Sigmoid colon (tissue), 7 donors: ENCODE measurements around the gene MRGPRD. TPM values are rescaled to one million over a fixed set of nuclear protein-coding genes. Genes with fewer than 3 reads are reported as not detected.

Source experiments
- DNase-seq: peaks from one replicate; pipeline ENCODE4 v3.0.0-alpha.2; 2019
- H3K27ac ChIP-seq, 4 donors: fragments of 200-600 bp; sonication (generic); one replicate each; pipeline ENCODE4 v1.5.1; 2016 to 2019; ENCODE audit warnings: mild to moderate bottlenecking in 1 of 4
- H3K27me3 ChIP-seq, 3 donors: fragments of 200-600 bp; sonication (generic); one replicate each; pipeline ENCODE4 v1.5.1; 2019; ENCODE audit warnings: mild to moderate bottlenecking in 1 of 3
- H3K36me3 ChIP-seq, 4 donors: fragments of 200-600 bp; sonication (generic); one replicate each; pipeline ENCODE4 v1.5.1; 2016 to 2019
- H3K4me1 ChIP-seq, 4 donors: fragments of 200-600 bp; sonication (generic); one replicate each; pipeline ENCODE4 v1.5.1; 2017 to 2019
- H3K4me3 ChIP-seq, 4 donors: fragments of 200-600 bp; sonication (generic); one replicate each; pipeline ENCODE4 v1.5.1; 2017 to 2019; ENCODE audit warnings: mild to moderate bottlenecking in 2 of 4, moderate library complexity in 1 of 4
- H3K9me3 ChIP-seq, 4 donors: fragments of 200-600 bp in 3 of 4; sonication (generic) in 3 of 4; one replicate each; pipeline versions ENCODE4 v1.5.1 to v1.6.1; 2013 to 2019
- CTCF ChIP-seq, 4 experiments: fragments of 450-650 bp in 3 of 4; fragments of 200-600 bp in 1 of 4; IDR thresholded peaks; one replicate each; pipeline ENCODE4 v1.5.1; 2016 to 2019; ENCODE audit warnings: antibody characterized with exemption in 4 of 4, mild to moderate bottlenecking in 3 of 4, moderate library complexity in 2 of 4
- EP300 ChIP-seq, 4 donors: sonication (generic); formaldehyde crosslinking; IDR thresholded peaks; one replicate each; pipeline ENCODE4 v1.6.1; 2017; ENCODE audit warnings: antibody characterized with exemption in 4 of 4
- POLR2A ChIP-seq, 2 donors: fragments of 450-650 bp; IDR thresholded peaks; one replicate each; pipeline ENCODE4 v1.6.1; 2016; ENCODE audit warnings: antibody characterized with exemption in 2 of 2, mild to moderate bottlenecking in 2 of 2, moderate library complexity in 2 of 2
- POLR2AphosphoS5 ChIP-seq, 4 donors: sonication (generic); formaldehyde crosslinking; IDR thresholded peaks; one replicate each; pipeline ENCODE4 v1.6.1; 2017; ENCODE audit warnings: antibody characterized with exemption in 4 of 4
- WGBS, 2 donors: extraction: QIAGEN DNeasy Blood & Tissue Kit; methylation state at CpG; one replicate each; pipeline ENCODE4 v1.1.7; 2013; 5-methylcytosine and 5-hydroxymethylcytosine counted together
- intact Hi-C: fragments of 100-400 bp; cut with DNase I; formaldehyde crosslinking; loops from one replicate; pipeline ENCODE4 v1.15.1; 2023
- polyA plus RNA-seq, 3 donors: library from polyadenylated mRNA; stranded (reverse); fragments of 200-250 nt; gene quantifications; one replicate each; pipeline ENCODE4 v1.2.3, GENCODE V29; 2013
- total RNA-seq, 4 donors: library from RNA; depleted of rRNA; stranded (reverse); fragments of >200 nt; gene quantifications; one replicate each; pipeline ENCODE4 v1.1.0, GENCODE V29; 2016
- donor health status: healthy with polysubstance abuse.
- donor health status: Bipolar disorder and iron deficiency.
- donor health status: healthy.

Gene MRGPRD
- total and polyA plus RNA-seq, 7 donors: 1.9 to 2.2 (median 2.1) TPM; not detected in 4

GRCh38 chr11:68938088-68938487 is 42.7 kb downstream of the MRGPRD start:
- Histone ChIP-seq H3K36me3 (peaks cover 12 to 64% (median 35%) of the 10 kb centered on the region in 4 donors), H3K4me1 (peaks cover 0 to 85% (median 74%) of the 10 kb centered on the region in 4 donors), H3K9me3 (no peaks in the 10 kb centered on the region), H3K27me3 (no peaks in the 10 kb centered on the region), H3K27ac (peak overlapping the region; percentile 90 to 94 (median 92)), H3K4me3 (no peak overlapping the region)
- DNase-seq: no peak
- 90 to 91% methylated on average over 18 of the region's 18 CpGs for WGBS, 2 donors
- TF ChIP-seq CTCF (IDR thresholded peaks at IDR 0.05) (no peak), POLR2A (IDR thresholded peaks at IDR 0.05) (no peak), POLR2AphosphoS5 (IDR thresholded peaks at IDR 0.05) (no peak), EP300 (IDR thresholded peaks at IDR 0.05) (no peak)
- intact Hi-C loops: no loop called here

GRCh38 chr11:68936676-68937620 is 43.8 kb downstream of the MRGPRD start:
- no peaks in the 10 kb centered on the region for H3K27me3 ChIP-seq
- H3K9me3 ChIP-seq: no peaks in the 10 kb centered on the region
- peaks cover 12 to 64% (median 35%) of the 10 kb centered on the region in 4 donors for H3K36me3 ChIP-seq
- 94 to 95% methylated on average over 29 of the region's 29 CpGs for WGBS, 2 donors
- intact Hi-C loops: no loop called here
- H3K4me1 ChIP-seq: peaks cover 0 to 85% (median 68%) of the 10 kb centered on the region in 4 donors
- DNase-seq: no peak
- H3K4me3 ChIP-seq: no peak overlapping the region
- H3K27ac ChIP-seq: peak overlapping the region; percentile 90 to 94 (median 92)
- TF ChIP-seq POLR2AphosphoS5 (IDR thresholded peaks at IDR 0.05) (no peak), POLR2A (IDR thresholded peaks at IDR 0.05) (no peak), EP300 (IDR thresholded peaks at IDR 0.05) (no peak), CTCF (IDR thresholded peaks at IDR 0.05) (no peak)

- intact Hi-C loops: no loop called here
- Histone ChIP-seq H3K4me1 (peaks cover 0 to 78% (median 61%) of the 10 kb centered on the region in 4 donors), H3K9me3 (no peaks in the 10 kb centered on the region), H3K4me3 (no peak overlapping the region), H3K27me3 (no peaks in the 10 kb centered on the region), H3K36me3 (peaks cover 12 to 68% (median 36%) of the 10 kb centered on the region in 4 donors), H3K27ac (peak overlapping the region; percentile 80 to 94 (median 92))
- no peak for TF ChIP-seq POLR2A (IDR thresholded peaks at IDR 0.05)
- no peak for TF ChIP-seq EP300 (IDR thresholded peaks at IDR 0.05)
- 91 to 97% methylated on average over 10 of the region's 10 CpGs for WGBS, 2 donors
- DNase-seq: no peak
Observed at GRCh38 chr11:68936358-68936636, 44.5 kb downstream of the MRGPRD start.

GRCh38 chr11:68935516-68936357 is 45.0 kb downstream of the MRGPRD start:
- no peaks in the 10 kb centered on the region for H3K9me3 ChIP-seq
- TF ChIP-seq POLR2A (IDR thresholded peaks at IDR 0.05) (no peak), POLR2AphosphoS5 (IDR thresholded peaks at IDR 0.05) (peak; percentile 18 to 53 (median 31))
- no peaks in the 10 kb centered on the region for H3K27me3 ChIP-seq
- 96 to 97% methylated on average over 29 of the region's 29 CpGs for WGBS, 2 donors
- intact Hi-C loops: no loop called here
- H3K4me3 ChIP-seq: no peak overlapping the region
- peaks cover 12 to 74% (median 41%) of the 10 kb centered on the region in 4 donors for H3K36me3 ChIP-seq
- peak overlapping the region; percentile 80 to 94 (median 92) for H3K27ac ChIP-seq
- DNase-seq: no peak
- H3K4me1 ChIP-seq: peaks cover 0 to 73% (median 56%) of the 10 kb centered on the region in 4 donors

- Histone ChIP-seq H3K27me3 (no peaks in the 10 kb centered on the region), H3K4me1 (peaks cover 0 to 73% (median 49%) of the 10 kb centered on the region in 4 donors), H3K27ac (peak overlapping the region; percentile 80 to 94 (median 92)), H3K36me3 (peaks cover 12 to 75% (median 46%) of the 10 kb centered on the region in 4 donors), H3K4me3 (no peak overlapping the region), H3K9me3 (no peaks in the 10 kb centered on the region)
- intact Hi-C loops: no loop called here
- no peak for DNase-seq
- TF ChIP-seq CTCF (IDR thresholded peaks at IDR 0.05) (no peak), POLR2A (IDR thresholded peaks at IDR 0.05) (no peak), EP300 (IDR thresholded peaks at IDR 0.05) (no peak), POLR2AphosphoS5 (IDR thresholded peaks at IDR 0.05) (no peak)
- WGBS, 2 donors: 96 to 97% methylated on average over 15 of the region's 15 CpGs
Observed at GRCh38 chr11:68935066-68935465, 45.7 kb downstream of the MRGPRD start.
